Measurements from ENCODE around the gene SIVA1.

The SIVA1 gene

DNA sequence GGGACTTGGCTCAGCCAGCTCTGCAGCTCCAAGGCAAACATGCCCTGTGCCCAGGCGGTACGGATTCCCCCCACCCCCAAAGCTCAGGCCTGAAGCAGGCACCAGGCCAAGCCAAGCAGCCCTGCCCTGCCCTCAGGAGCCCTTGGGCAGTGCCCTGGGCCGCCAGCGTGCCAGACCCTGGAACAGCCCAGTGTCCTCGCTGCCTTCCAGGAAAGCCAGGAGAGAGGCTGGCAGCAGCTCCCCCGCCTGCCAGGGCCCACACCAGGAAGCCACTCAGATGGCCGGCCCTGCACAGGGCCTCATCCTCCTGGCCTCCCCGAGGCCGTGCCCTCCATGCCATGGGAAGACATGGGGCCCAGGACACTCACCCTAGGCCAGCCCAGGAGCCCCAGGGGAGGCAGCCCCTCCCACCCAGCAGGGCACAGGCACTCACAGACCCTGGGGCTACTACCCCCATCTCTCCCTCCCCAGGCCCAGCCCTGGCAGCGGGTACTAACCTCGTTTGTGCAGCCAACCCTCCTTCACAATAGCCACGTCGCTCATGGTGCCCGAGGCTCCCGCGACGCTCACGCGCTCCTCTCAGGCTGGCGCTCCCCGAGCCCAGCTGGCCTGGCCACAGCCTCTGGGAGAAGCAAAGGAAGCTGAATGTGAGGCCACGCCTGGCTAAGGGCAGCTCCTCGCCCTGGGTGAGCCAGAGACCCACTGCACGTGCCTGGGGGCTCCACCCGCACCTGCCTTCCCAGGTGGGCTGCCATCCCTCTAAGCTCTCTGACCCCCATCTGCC is 39.3 kb downstream of the SIVA1 start:
- Histone ChIP-seq H3K27ac (no peak overlapping the region), H3K4me1 (peaks cover 16% of the 10 kb centered on the region), H3K36me3 (ENCODE audit: control insufficient read depth, insufficient read depth, low read length) (no peaks in the 10 kb centered on the region)

DNA sequence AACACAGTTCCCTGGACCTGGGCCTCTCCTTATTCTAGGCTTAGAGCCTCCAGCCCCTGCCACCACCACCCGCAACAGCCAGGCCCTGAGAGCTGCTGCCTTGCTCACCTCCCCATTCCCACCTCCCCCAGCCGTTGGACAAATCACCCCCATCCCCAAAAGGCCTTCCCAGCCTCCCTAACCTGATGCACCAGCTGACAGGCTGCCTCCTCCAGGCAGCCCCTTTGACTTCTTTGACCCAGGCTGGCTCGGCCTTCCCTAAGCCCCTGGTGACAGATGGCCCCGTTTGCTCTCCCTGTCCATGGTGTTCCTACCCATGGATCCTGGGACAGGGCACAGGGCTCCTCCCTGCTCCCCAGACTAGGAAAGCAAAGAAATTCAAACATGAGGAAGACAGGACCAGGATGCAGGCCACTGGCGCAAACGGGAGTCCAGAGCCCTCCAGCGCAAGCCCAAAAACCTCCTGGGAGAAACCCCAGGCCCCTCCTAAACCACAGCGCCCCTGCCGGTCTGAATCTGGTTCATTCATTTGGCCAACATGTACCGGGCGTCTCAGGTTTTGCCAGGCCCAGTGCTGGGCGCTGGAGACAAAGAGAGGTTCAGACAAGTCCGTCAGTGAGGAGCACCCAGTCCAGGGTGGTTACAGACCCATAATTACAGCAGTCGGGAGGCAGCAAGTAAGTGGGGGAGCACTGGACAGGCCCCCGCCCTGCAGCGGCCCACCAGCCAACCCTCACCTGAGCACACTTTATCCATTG is 40.2 kb downstream of the SIVA1 start:
- Histone ChIP-seq H3K79me2 (peaks cover 56% of the 10 kb centered on the region), H2AFZ (no peak overlapping the region), H3K4me1 (peaks cover 19% of the 10 kb centered on the region), H3K36me3 (ENCODE audit: control insufficient read depth, insufficient read depth, low read length) (no peaks in the 10 kb centered on the region), H3K4me2 (ENCODE audit: low read length) (no peak overlapping the region), H3K9me3 (ENCODE audit: control insufficient read depth, low read length) (no peaks in the 10 kb centered on the region), H3K27ac (no peak overlapping the region), H3K27me3 (ENCODE audit: control insufficient read depth, insufficient read depth, low read length) (no peaks in the 10 kb centered on the region), H3K4me3 (ENCODE audit: low read depth, low read length) (no peak overlapping the region), H3K9ac (no peak overlapping the region)
- TF ChIP-seq, protein P1, sequence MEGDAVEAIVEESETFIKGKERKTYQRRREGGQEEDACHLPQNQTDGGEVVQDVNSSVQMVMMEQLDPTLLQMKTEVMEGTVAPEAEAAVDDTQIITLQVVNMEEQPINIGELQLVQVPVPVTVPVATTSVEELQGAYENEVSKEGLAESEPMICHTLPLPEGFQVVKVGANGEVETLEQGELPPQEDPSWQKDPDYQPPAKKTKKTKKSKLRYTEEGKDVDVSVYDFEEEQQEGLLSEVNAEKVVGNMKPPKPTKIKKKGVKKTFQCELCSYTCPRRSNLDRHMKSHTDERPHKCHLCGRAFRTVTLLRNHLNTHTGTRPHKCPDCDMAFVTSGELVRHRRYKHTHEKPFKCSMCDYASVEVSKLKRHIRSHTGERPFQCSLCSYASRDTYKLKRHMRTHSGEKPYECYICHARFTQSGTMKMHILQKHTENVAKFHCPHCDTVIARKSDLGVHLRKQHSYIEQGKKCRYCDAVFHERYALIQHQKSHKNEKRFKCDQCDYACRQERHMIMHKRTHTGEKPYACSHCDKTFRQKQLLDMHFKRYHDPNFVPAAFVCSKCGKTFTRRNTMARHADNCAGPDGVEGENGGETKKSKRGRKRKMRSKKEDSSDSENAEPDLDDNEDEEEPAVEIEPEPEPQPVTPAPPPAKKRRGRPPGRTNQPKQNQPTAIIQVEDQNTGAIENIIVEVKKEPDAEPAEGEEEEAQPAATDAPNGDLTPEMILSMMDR (IDR thresholded peaks at IDR 0.05) = no peak

More for the DNA sequence above, 39.3 kb downstream of the SIVA1 start:
- Histone ChIP-seq H2AFZ (no peak overlapping the region), H3K27me3 (ENCODE audit: control insufficient read depth, insufficient read depth, low read length) (no peaks in the 10 kb centered on the region), H3K79me2 (peaks cover 62% of the 10 kb centered on the region), H3K9me3 (ENCODE audit: control insufficient read depth, low read length) (no peaks in the 10 kb centered on the region), H3K4me3 (ENCODE audit: low read depth, low read length) (no peak overlapping the region), H3K4me2 (ENCODE audit: low read length) (no peak overlapping the region), H3K9ac (no peak overlapping the region)
- TF ChIP-seq, protein P1 (IDR thresholded peaks at IDR 0.05) = no peak

DNA sequence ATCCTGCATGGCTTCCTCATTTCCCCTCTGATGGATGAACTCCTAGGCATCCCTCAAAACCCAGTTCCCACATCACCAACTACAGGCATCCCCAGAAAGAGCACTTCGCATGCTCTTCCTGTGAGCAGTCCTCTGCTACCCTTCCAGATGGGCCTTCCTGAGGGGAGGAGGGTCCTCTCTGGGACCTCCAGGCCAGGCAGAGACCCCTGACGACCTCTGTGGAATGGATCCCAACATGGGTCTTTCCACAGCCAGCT is 40.7 kb downstream of the SIVA1 start:
- H3K9me3 ChIP-seq (ENCODE audit: control insufficient read depth, low read length) = no peaks in the 10 kb centered on the region
- TF ChIP-seq, protein P1 (IDR thresholded peaks at IDR 0.05) = no peak
- H3K36me3 ChIP-seq (ENCODE audit: control insufficient read depth, insufficient read depth, low read length) = no peaks in the 10 kb centered on the region
- no peak overlapping the region for H2AFZ ChIP-seq
- H3K79me2 ChIP-seq = peaks cover 51% of the 10 kb centered on the region
- H3K4me3 ChIP-seq (ENCODE audit: low read depth, low read length) = no peak overlapping the region
- H3K9ac ChIP-seq = no peak overlapping the region
- H3K4me2 ChIP-seq (ENCODE audit: low read length) = peak overlapping the region; percentile 96
- H3K27me3 ChIP-seq (ENCODE audit: control insufficient read depth, insufficient read depth, low read length) = no peaks in the 10 kb centered on the region
- H3K4me1 ChIP-seq = peaks cover 19% of the 10 kb centered on the region
- H3K27ac ChIP-seq = no peak overlapping the region

DNA sequence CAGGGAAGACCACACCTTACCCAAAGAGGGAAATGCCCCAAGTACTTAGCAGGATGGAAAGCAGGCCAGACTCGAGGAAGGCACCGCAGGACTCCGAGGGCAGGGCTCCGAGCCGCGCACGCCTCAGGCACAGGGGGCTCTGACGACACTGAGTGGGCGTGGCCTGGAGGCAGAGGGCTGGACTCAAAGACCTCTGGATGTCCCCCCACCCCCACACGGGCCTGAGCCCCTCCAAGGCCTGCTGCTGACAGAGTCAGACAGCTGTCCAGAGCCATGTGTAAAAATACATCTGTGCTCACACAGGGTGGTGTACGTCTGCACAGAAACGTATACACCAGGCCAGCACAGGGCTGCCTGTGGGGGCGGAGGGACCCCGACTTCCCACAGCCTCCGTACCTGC is 41.2 kb downstream of the SIVA1 start:
- Histone ChIP-seq H3K4me1 (peaks cover 19% of the 10 kb centered on the region), H2AFZ (no peak overlapping the region), H3K4me3 (ENCODE audit: low read depth, low read length) (peak overlapping the region; percentile 66), H3K9ac (peak overlapping the region; percentile 73), H3K27me3 (ENCODE audit: control insufficient read depth, insufficient read depth, low read length) (no peaks in the 10 kb centered on the region), H3K4me2 (ENCODE audit: low read length) (peak overlapping the region; percentile 96), H3K36me3 (ENCODE audit: control insufficient read depth, insufficient read depth, low read length) (no peaks in the 10 kb centered on the region), H3K27ac (no peak overlapping the region), H3K79me2 (peaks cover 51% of the 10 kb centered on the region), H3K9me3 (ENCODE audit: control insufficient read depth, low read length) (no peaks in the 10 kb centered on the region)
- TF ChIP-seq, protein P1 (IDR thresholded peaks at IDR 0.05) = no peak
